Stimulated activated CD4-positive, alpha-beta T cell treated with anti-CD3 and anti-CD28 coated beads, Interleukin-1b, Interleukin-23, amount 100 ng/mL, for 24 hours (primary cell): ENCODE measurements around the gene DENR.
"Not testable (repeated sequence)": the region's sequence is repeated elsewhere in the genome, so short reads cannot be mapped to it uniquely, and the experiment has no call there.

Experiments
- DNase-seq, 4 experiments: peaks; one replicate each; pipeline ENCODE4 v3.0.0-alpha.2; 2020; ENCODE audit warnings: low read depth in 4 of 4, low spot score in 1 of 4

Gene DENR, protein sequence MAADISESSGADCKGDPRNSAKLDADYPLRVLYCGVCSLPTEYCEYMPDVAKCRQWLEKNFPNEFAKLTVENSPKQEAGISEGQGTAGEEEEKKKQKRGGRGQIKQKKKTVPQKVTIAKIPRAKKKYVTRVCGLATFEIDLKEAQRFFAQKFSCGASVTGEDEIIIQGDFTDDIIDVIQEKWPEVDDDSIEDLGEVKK

DNA sequence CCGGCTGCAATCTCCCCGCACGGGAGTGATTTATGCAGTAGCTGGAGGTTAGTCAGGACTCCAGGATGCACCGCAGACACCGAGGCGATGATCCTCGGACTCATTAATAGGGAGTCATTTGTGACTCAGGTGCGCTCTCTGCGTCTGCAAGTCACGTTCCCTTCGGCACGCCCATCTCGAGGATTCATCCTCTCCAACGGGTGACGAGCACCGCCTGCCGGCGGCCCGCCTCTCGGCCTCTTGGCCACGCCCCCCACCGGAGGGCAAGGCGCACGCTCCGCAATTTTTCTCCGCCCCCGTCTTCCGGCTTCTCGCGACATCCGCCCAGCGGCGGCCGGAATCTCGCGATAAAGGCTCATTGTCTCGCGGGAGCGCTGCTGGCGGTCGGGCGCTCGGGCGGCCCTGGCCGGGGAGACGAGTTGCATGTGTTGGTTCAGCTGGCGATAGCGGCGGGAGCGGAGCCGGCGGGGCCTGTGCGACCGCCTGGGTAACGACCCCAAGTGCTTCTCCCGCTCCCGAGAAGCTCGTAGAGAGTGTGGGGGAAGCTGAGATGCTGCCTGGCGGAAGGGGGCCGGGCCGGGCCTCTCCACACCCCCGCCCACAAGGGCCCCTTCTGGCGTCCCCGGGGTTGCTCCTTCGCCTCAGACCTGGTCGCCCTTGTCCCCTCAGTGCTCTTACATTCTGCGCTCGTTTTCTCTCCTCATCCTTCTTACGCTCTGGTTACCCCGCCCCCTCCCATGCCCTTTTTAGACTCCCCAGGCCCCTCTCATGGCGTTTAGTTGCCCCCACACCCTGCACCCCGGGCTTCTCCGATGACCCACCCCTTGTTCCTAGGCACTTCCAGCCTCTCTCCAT lies at the start of gene DENR:
Gene DENR, plus strand, starts transcription at position 361 of the 855 bp plus-strand sequence. CDS start 878 bp downstream, outside the sequence.
- peak; percentile 97 to 100 (median 98) for DNase-seq

DNA sequence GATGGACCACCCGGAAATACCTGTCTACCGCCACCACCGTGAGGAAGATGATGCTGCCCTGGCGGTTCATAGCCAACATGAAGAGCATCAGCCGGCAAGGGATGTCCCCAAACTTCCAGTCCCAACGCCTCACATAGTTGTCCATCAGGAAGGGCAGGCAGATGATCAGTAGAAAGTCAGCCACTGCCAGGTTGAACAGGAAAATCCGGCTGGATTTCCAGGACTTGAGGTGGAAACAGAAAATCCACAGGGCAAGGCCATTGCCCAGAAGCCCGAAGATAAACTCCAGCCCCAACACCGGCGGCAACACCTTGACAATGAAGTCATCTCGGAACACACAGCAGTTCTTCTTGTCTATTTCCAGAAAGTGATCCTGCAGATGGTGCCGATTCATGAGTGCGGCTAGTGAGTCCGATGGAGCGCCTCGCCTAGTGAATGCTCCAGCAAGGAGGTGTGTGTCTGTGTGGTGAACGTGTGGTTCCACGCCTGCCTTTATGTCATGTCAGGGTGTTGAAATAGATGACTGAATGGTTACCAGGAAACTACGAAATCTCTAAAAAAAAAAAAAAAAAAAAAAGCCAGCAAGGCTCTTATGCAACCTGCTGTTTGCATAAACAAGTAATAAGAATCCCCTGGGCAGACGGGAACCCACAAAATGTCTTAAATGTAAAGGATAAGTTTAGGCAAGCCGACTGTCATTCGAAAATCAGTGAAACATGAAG lies 49.6 kb upstream of the DENR start, which contains the start of gene HCAR2:
Gene HCAR2, minus strand, starts transcription at position 468 of the 722 bp plus-strand sequence. Its CDS starts 74 bp downstream, at position 394.
- DNase-seq = not testable (repeated sequence)

DNA sequence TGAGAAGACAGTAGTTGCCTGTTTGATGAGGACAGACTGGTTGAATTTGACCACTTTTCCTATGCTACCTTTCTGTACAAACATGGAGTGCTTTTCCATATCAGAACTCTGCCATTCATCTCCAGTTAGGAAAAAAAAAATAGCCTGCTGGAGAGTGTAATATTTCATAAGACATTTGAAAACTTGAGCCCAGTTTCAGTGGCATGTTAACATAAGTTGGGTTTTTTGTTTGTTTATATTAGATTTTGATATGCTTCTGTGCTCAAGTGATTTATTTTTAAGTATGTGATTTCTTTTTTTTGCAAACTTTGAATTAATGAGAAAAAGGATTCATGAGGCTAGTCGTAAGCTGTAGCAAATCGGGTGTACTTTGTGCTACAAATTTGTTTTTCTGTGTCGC lies 48.8 kb upstream of the DENR start:
- DNase-seq = not testable (repeated sequence)

DNA sequence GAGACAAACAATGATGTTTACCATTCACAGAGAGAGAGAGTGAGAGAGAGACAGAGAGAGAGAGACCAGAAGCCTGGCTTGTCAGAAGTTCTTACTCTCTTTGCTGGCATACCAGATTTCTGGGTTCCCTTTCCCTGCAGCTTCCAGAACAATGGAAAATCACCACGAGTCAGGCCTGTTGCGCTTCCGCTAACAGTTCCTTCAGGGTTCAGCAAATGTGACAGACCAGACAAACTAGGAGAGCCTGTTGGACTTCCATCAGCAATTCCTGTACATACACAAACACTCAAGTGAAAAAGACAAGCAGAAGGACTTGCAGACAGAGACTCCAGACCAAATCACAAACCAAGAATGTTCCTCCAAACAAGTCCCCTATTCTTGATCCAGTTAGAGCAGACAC lies 43.3 kb upstream of the DENR start:
- not testable (repeated sequence) for DNase-seq

DNA sequence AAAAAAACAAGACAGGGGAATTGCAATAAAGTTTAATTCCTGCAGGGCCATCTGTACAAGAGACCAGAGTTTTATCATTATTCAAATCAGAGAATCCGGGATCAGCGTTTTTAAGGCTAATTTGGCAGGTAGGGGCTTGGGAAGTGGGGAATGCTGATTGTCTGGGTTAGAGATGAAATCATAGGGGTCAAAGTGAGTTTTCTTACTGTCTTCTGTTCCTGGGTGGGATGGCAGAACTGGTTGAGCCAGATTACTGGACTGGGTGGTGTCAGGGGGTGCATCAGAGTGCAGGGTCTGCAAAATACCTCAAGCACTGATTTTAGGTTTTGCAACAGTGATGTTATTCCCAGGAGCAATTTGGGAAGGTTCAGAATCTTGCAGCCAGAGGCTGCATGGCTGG lies 42.3 kb upstream of the DENR start:
- DNase-seq = not testable (repeated sequence)

DNA sequence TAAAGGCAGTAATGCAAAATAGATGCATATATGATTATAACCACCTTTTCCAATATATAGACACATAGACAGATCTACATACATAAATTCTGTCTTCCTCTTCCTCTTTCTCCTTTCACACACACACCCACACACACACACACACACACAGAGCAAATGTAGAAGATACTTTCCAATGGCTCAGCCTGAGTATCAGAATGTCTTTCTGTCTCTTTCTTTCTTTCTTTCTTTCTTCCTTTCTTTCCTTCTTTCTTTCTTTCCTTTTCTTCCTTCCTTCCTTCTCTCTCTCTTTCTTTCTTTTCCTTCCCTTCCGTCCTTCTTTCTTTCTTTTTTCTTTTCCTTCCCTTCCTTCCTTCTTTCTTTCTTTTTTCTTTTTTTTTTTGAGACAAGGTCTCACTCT lies 41.4 kb upstream of the DENR start:
- not testable (repeated sequence) for DNase-seq

DNA sequence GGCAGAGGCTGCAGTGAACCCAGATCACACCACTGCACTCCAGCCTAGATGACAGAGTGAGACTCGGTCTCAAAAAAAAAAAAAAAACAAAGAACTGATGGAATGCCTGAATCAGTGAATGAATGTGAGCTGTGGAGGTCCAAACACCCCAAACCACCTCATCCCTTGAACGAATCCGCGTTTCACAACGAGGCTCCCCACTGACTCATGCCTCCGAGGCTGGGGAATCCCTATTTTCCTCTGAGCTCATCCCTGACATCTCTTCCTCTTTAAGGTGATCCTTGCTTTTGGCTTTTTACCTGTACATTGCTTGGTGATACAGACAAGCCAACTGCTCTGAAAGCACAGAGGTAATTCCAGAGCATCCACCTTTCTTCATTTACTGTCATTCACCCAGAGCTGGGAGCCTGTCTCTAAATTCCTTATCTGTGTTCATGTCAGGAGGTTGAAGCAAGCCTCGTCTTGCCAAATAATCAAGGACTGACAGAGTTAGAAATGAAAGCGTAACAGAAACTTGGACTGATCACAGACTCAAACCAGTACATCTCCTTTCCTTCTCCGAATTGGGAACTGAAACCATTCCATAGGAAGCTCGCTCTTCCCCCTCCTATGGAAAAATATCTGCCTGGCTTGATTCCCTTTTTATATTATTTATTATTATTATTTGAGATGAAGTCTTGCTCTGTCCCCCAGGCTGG lies 39.0 kb upstream of the DENR start:
- DNase-seq = not testable (repeated sequence)

DNA sequence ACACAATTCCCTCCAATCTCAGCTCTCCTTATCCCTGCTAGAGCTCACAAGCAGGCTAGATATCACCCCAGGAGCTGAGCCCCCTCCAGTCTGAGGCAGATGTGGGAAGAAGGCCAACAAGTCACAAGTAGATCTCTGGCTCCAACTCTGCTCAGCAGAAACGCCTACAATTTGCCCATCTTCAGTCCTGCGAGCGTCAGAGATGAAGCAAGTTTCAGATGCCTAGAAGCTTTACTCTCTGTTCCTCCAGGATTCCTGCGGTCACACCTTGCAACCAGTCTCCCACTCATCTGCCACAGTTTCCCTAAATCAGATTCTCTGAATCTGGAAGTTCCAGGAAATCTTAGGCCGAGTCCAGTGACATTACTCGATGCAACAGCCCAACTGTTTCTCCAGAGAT lies 37.4 kb upstream of the DENR start:
- DNase-seq = not testable (repeated sequence)

DNA sequence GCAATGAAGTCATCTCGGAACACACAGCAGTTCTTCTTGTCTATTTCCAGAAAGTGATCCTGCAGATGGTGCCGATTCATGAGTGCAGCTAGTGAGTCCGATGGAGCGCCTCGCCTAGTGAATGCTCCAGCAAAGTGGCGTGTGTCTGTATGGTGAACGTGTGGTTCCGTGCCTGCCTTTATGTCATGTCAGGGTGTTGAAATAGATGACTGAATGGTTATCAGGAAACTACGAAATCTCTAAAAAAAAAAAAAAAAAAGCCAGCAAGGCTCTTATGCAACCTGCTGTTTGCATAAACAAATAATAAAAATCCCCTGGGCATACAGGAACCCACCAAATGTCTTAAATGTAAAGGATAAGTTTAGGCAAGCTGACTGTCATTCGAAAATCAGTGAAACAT lies 36.0 kb upstream of the DENR start, which contains the start of gene HCAR3:
Gene HCAR3, minus strand, starts transcription at position 154 of the 400 bp plus-strand sequence. Its CDS starts 74 bp downstream, at position 80.
- DNase-seq = not testable (repeated sequence)

DNA sequence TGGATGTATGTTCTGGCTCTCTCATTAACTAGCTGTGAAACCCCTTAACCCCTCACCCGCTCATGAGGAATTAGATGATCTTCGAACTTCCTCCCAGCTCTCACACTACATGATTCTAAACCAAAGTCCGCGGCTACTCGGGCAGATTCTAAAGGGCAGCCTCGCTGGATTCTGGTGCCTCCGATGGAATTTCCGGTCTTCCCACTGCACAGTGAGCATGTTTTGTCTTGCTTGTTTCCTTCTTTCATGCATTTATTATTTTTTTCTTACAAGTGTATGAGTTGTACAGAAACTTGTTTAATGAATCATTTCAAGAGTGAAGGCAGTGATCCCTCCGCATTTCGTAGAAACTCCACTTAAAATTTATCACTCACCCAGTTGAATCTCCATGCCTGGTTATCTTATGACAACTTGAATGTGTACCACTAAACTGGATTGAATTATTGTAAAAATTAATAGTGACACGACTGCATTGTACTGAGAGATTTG lies 31.5 kb upstream of the DENR start:
- no peak for DNase-seq

DNA sequence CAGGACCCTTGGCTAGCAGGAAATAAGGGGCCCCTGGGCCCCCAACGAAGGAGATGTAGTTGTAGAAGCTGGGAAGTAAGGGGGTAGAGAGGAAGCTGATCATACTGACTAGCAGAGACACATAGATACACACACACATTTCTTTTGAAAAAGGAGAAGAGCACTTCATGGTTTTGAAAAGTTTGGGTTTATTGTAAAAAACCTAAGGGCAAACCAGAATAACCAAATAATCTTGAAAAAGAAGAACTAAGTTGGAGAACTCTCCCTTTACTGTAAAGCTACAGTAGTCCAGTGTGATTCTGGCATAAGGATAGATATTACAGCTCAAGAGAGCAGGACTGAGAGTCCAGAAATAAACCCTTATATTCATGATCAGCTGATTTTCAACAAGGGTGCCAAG lies 30.2 kb upstream of the DENR start:
- DNase-seq = no peak

DNA sequence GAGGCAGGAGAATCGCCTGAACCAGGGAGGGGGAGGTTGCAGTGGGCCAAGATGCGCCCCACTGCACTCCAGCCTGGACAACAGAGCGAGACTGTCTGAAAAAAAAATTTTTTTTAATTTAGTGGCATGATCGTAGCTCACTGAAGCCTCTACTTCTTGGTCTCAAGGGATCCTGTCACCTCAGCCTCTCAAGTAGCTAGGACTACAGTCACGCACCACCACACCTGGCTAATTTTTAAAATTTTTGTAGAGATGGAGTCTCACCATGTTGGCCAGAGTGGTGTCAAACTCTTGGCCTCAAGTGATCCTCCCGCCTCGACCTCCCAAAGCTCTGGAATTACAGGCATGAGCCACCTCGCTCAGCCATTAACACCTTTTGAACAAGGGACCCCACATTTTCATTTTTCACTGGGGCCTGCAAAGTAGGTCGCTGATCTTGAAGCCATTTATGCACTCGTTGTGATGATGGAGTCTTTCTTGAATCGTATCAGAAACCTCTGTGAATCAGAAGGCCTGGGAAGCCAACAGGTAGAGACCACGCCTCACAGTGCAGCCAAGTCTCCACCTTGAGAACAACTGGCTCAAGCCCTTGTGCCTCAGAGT lies 27.9 kb upstream of the DENR start:
- no peak for DNase-seq

DNA sequence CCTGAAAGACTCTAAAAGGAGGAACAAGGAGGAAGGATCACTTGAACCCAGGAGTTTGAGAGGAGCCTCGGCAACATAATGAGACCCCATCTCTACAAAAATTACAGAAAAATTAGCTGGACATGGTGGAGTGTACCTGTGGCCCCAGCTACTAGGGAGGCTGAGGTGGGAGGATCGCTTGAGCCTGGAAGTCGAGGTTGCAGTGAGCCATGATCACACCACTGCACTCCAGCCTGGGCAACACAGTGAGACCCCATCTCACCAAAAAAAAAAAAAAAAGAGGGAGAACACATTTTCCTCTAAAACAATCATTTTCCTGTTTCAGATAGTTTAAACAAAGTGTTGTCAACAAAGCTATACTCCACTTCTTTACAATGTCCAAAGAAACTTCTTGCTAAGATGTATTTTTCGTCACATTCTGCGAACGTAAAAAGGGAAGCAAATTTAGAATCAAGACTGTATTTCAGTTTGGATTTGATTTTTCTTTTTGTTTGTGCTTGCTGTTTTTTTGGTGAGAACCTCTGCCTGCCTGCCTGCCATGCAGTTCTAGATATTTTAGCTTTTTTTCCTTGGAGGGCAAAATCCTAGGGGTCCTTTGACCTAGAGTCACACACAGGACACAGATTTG lies 27.1 kb upstream of the DENR start:
- DNase-seq = no peak

DNA sequence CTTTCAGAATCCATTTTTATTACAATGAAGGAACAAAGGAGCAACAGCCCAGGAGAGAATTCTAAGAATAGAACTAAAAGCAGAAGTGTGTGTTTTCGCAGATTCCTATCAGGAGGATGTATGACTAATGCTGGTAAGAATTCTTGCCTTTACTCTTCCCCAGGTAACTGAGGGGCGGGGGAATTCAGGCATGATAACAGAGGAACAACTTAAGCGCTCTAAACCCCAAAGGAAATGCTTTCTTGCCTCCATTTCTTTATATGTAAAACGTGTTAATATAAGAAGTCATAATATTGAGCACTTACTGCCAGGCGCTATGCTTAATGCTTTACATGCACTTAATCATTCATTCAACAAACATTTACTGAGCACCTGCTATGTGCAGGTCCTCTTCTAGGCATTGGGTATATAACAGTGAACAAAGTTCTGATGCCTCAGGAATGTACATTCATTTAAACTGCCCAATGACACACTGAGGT lies 26.5 kb upstream of the DENR start:
- no peak for DNase-seq

DNA sequence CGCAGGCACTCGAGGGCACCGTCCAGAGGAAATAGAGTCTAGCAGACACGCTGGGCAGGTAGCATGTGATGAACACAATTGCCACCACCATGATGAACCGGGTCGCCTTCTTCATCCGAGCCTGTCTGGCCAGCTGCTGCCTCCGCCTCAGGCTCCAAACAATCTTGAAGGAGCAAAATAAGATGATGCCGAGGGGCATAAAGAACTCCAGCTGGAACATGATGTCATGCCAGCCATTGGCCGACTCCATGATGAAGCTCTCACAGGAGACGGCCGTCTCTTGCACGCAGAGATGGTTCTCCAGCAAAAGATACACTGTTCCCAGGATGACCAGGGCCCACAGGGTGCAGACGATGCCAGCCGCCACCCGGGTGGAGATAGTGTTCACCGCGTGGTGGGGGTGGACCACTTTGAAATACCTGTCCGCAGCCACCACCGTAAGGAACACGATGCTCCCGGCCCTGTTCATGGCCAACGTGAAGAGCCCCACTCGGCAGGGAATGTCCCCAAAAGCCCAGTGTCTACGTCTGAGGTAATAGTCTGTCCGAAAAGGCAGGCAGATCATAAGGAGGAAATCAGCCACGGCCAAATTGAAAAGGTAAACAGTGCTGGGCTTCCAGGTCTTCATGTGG lies 22.9 kb upstream of the DENR start:
- no peak for DNase-seq

DNA sequence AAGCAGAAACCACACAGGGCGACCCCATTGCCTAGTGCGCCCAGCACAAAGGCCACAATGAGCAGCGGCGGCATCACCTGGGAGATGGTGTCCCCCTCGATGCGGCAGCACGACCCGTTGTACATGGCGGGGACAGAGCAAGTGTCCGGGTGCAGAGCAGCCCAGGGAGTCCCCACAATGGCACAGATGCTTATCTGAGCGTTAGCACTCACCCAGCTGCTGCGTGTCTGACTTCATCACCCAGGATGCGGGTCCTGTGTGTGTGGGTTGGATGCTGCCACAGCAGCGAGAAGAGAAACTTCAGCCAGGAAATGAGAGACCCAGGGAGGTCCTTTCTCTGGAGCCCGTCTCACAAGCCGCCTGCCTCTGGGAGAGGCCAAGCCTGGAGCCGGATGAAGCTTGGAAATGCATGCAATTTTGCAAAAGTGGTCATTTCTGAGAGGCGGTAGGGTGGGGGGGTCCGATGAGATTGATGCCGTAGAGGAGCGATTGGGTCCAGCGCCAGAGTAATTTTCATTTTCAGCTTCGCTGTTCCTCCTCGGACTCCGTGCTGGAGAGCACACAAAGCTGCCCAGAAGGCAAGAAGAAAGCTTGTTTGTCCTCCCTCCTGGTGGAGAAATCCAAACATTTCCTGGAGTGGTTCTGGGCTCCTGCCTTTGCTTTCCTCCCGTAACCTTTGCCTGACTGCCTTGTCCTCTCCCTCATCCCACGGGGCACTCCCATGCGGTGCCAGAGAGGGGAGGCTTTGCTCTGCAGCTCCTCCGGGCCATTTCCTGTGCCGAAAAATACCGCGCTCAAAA lies 22.2 kb upstream of the DENR start, which contains the start of gene HCAR1:
Gene HCAR1, minus strand, starts transcription at position 630 of the 800 bp plus-strand sequence. Its CDS starts 505 bp downstream, at position 125.
- peak in 2 of 4 experiments; percentile 14 to 50 for DNase-seq

DNA sequence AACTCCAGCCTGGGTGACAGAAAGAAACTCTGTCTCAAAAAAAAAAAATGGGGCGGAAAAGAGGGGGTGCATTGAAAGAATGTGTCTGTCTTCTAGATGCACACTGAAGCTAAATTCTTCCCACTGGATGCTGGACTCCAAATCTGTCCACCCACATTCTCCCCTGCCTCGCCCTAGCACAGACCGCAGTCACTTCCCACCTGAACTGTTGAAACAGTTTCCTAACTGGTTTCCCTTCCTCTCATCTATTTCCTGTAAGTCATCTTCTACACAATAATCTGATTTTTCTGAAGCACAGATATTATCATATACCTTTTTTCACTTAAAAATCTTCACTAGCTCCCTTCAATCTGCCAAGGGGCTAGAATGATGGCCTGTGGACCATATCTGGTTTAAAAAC lies 20.5 kb upstream of the DENR start:
- no peak for DNase-seq

DNA sequence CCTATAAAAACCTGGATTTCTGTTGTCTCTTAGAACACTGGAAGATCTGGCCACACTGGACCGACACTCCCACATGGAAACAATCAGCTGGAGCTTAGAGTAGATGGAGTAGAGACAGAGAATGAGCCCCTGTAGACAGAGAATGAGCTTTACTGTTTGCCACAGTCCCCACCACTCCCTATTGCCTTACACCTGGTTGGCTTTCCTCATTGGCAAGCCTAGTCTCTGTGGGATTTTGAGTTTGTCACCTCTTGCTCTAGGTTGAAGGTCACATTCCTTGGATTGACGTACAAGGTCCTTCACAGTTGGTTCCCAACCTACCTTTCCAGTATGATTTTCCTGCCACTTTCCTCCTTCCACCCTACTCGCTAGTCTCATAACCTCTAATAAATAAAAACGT lies 20.0 kb upstream of the DENR start:
- no peak for DNase-seq
